Measurements from ENCODE around the gene NSMCE4A.

- TF ChIP-seq CTCF (conservative IDR thresholded peaks at IDR 0.05 in 1 of 2, IDR thresholded peaks at IDR 0.05 in 1 of 2; ENCODE audit: extremely low read depth in 1 of 2, insufficient read depth in 1 of 2, low read depth in 1 of 2, low read length in 2 of 2) (no peak), EZH2 (IDR thresholded peaks at IDR 0.05; ENCODE audit: borderline replicate concordance, low read length) (no peak)
Measured at GRCh38 chr10:122007415-122007814, 32.4 kb upstream of the NSMCE4A start.
